ENCODE measurements around the gene CORO2A.
"Not testable (repeated sequence)": the region's sequence is repeated elsewhere in the genome, so short reads cannot be mapped to it uniquely, and the experiment has no call there.

CORO2A gene

GRCh38 chr9:98087420-98088354, 104.8 kb downstream of the CORO2A start:
- in situ Hi-C loops (cut with HindIII; ENCODE audit: low sequenced_read_pairs), result no loop called here

- in situ Hi-C loops (cut with HindIII; ENCODE audit: low sequenced_read_pairs), result no loop called here
Measured at GRCh38 chr9:98086461-98086860, 106.0 kb downstream of the CORO2A start.

- in situ Hi-C loops (cut with HindIII; ENCODE audit: low sequenced_read_pairs), result no loop called here
Measured at GRCh38 chr9:98085944-98086343, 106.5 kb downstream of the CORO2A start.

GRCh38 chr9:98085058-98085457, 107.4 kb downstream of the CORO2A start:
- in situ Hi-C loops (cut with HindIII; ENCODE audit: low sequenced_read_pairs), result no loop called here

- in situ Hi-C loops (cut with HindIII; ENCODE audit: low sequenced_read_pairs), result no loop called here
Measured at GRCh38 chr9:98084396-98084795, 108.0 kb downstream of the CORO2A start.

GRCh38 chr9:98083566-98084183, 108.8 kb downstream of the CORO2A start:
- in situ Hi-C loops (cut with HindIII; ENCODE audit: low sequenced_read_pairs), result no loop called here

- in situ Hi-C loops (cut with HindIII; ENCODE audit: low sequenced_read_pairs), result no loop called here
Measured at GRCh38 chr9:98083061-98083501, 109.4 kb downstream of the CORO2A start.

GRCh38 chr9:98081477-98082219, 110.8 kb downstream of the CORO2A start:
- in situ Hi-C loops (cut with HindIII; ENCODE audit: low sequenced_read_pairs), result no loop called here

- in situ Hi-C loops (cut with HindIII; ENCODE audit: low sequenced_read_pairs), result no loop called here
Measured at GRCh38 chr9:98080780-98081179, 111.7 kb downstream of the CORO2A start.

GRCh38 chr9:98080326-98080725, 112.1 kb downstream of the CORO2A start:
- in situ Hi-C loops (cut with HindIII; ENCODE audit: low sequenced_read_pairs), result no loop called here

- in situ Hi-C loops (cut with HindIII; ENCODE audit: low sequenced_read_pairs), result no loop called here
Measured at GRCh38 chr9:98078895-98079294, 113.5 kb downstream of the CORO2A start.

- in situ Hi-C loops (cut with HindIII; ENCODE audit: low sequenced_read_pairs), result not testable (repeated sequence)
Measured at GRCh38 chr9:98076514-98076890, 115.9 kb downstream of the CORO2A start.

GRCh38 chr9:98075332-98075805, 117.1 kb downstream of the CORO2A start:
- in situ Hi-C loops (cut with HindIII; ENCODE audit: low sequenced_read_pairs), result no loop called here

- in situ Hi-C loops (cut with HindIII; ENCODE audit: low sequenced_read_pairs), result no loop called here
Measured at GRCh38 chr9:98074115-98074990, 118.1 kb downstream of the CORO2A start.

GRCh38 chr9:98071737-98072136, 120.7 kb downstream of the CORO2A start:
- in situ Hi-C loops (cut with HindIII; ENCODE audit: low sequenced_read_pairs), result no loop called here

All from endothelial cell of hepatic sinusoid (primary cell).